GM23338 (cell line): ENCODE results near the gene RNF2. TPM values are rescaled to one million over a fixed set of nuclear protein-coding genes. Genes with fewer than 3 reads are reported as not detected.

ENCODE experiments used
- ATAC-seq: fragments of 200-7000 bp; cut with Tn5 transposase; 3 replicates; pipeline ENCODE4 v1.9.1; 2020
- DNase-seq: peaks from one replicate; pipeline ENCODE4 v3.0.0-alpha.2; 2015; ENCODE audit warnings: low spot score
- H2AFZ ChIP-seq: fragments of 200-600 bp; sonication (generic); 2 replicates; pipeline ENCODE4 v1.8.0; 2016; ENCODE audit warnings: antibody characterized with exemption, mild to moderate bottlenecking, moderate library complexity
- H3F3A ChIP-seq: fragments of 200-600 bp; sonication (generic); replicated peaks from 2 replicates; pipeline ENCODE4 v1.8.0; 2017; ENCODE audit warnings: antibody characterized with exemption, mixed run types, low read depth
- H3K27ac ChIP-seq: fragments of 200-600 bp; sonication (generic); 2 replicates; pipeline ENCODE4 v1.6.1; 2016; ENCODE audit warnings: low read depth
- H3K27me3 ChIP-seq: fragments of 200-600 bp; sonication (generic); 2 replicates; pipeline ENCODE4 v1.8.0; 2016; ENCODE audit warnings: mild to moderate bottlenecking, mixed run types, moderate library complexity; ENCODE audit not compliant: insufficient read depth
- H3K36me3 ChIP-seq: fragments of 200-600 bp; sonication (generic); 2 replicates; pipeline ENCODE4 v1.8.0; 2016; ENCODE audit warnings: mild to moderate bottlenecking; ENCODE audit not compliant: insufficient read depth
- H3K4me1 ChIP-seq: fragments of 200-600 bp; sonication (generic); 2 replicates; pipeline ENCODE4 v1.8.0; 2016; ENCODE audit warnings: mild to moderate bottlenecking, moderate library complexity; ENCODE audit not compliant: insufficient read depth
- H3K4me2 ChIP-seq: fragments of 200-600 bp; sonication (generic); 2 replicates; pipeline ENCODE4 v1.7.1; 2017; ENCODE audit warnings: mixed run types
- H3K4me3 ChIP-seq: fragments of 200-600 bp; sonication (generic); 2 replicates; pipeline ENCODE4 v1.6.1; 2016; ENCODE audit warnings: mixed run types
- H3K79me2 ChIP-seq: fragments of 200-600 bp; sonication (generic); replicated peaks from 2 replicates; pipeline ENCODE4 v1.8.0; 2017; ENCODE audit warnings: mild to moderate bottlenecking; ENCODE audit not compliant: insufficient read depth
- H3K9me2 ChIP-seq: fragments of 200-600 bp; sonication (generic); 2 replicates; pipeline ENCODE4 v1.8.0; 2017; ENCODE audit not compliant: insufficient read depth
- H4K20me1 ChIP-seq: fragments of 200-600 bp; sonication (generic); replicated peaks from 2 replicates; pipeline ENCODE4 v1.8.0; 2017; ENCODE audit warnings: mild to moderate bottlenecking; ENCODE audit not compliant: insufficient read depth
- H3K27ac Mint-ChIP-seq: 2 replicates; pipeline ENCODE4 v1.8.0; 2020; ENCODE audit warnings: inconsistent platforms, mild to moderate bottlenecking, moderate library complexity, mixed read lengths
- H3K27me3 Mint-ChIP-seq: 3 replicates; pipeline ENCODE4 v1.8.0; 2022; ENCODE audit warnings: low read depth, mild to moderate bottlenecking, moderate library complexity, mixed read lengths, inconsistent platforms; ENCODE audit not compliant: insufficient read depth, poor library complexity
- H3K36me3 Mint-ChIP-seq: 3 replicates; pipeline ENCODE4 v1.8.0; 2021; ENCODE audit warnings: low read depth, mild to moderate bottlenecking, inconsistent platforms, moderate library complexity, mixed read lengths
- H3K4me1 Mint-ChIP-seq: 3 replicates; pipeline ENCODE4 v1.8.0; 2020; ENCODE audit warnings: mild to moderate bottlenecking, inconsistent platforms, mixed read lengths
- H3K4me3 Mint-ChIP-seq: 3 replicates; pipeline ENCODE4 v1.8.0; 2021; ENCODE audit warnings: moderate library complexity, mild to moderate bottlenecking, inconsistent platforms, mixed read lengths
- H3K9me3 Mint-ChIP-seq: 3 replicates; pipeline ENCODE4 v1.8.0; 2020; ENCODE audit warnings: moderate library complexity, mild to moderate bottlenecking, inconsistent platforms, mixed read lengths
- CREB1 ChIP-seq: fragments of 250-450 bp; sonication (Bioruptor Pico); IDR thresholded peaks from 2 replicates; pipeline ENCODE4 v1.5.0; 2020; ENCODE audit warnings: low read depth, mild to moderate bottlenecking, moderate library complexity
- CTCF ChIP-seq, 2 experiments: fragments of 200-600 bp in 1 of 2; sonication (generic) in 1 of 2; conservative IDR thresholded peaks; 2 replicates each; pipeline versions ENCODE4 v1.5.1 to v1.6.1; 2016 to 2017; ENCODE audit warnings: antibody characterized with exemption in 2 of 2, low read depth in 2 of 2, mild to moderate bottlenecking in 2 of 2, moderate library complexity in 1 of 2
- ETS1 ChIP-seq: IDR thresholded peaks from 2 replicates; pipeline ENCODE4 v1.6.1; 2016; ENCODE audit warnings: antibody characterized with exemption
- EZH2 ChIP-seq: fragments of 200-600 bp; sonication (generic); IDR thresholded peaks from one replicate; pipeline ENCODE4 v1.8.0; 2017; ENCODE audit warnings: antibody characterized with exemption, mild to moderate bottlenecking, low read depth; ENCODE audit not compliant: unreplicated experiment
- EZH2phosphoT487 ChIP-seq: fragments of 200-600 bp; sonication (generic); IDR thresholded peaks from one replicate; pipeline ENCODE4 v1.8.1; 2018; ENCODE audit warnings: antibody characterized with exemption; ENCODE audit not compliant: unreplicated experiment
- JUNB ChIP-seq: IDR thresholded peaks from one replicate; pipeline ENCODE4 v1.6.1; 2016; ENCODE audit warnings: antibody characterized with exemption; ENCODE audit not compliant: unreplicated experiment
- NANOG ChIP-seq: IDR thresholded peaks from 2 replicates; pipeline ENCODE4 v1.6.1; 2016; ENCODE audit warnings: antibody characterized with exemption, borderline replicate concordance
- POLR2AphosphoS5 ChIP-seq: IDR thresholded peaks from 2 replicates; pipeline ENCODE4 v1.6.1; 2016; ENCODE audit warnings: antibody characterized with exemption, low read depth
- REST ChIP-seq: IDR thresholded peaks from one replicate; pipeline ENCODE4 v1.6.1; 2018; ENCODE audit warnings: antibody characterized with exemption; ENCODE audit not compliant: unreplicated experiment
- STAT1 ChIP-seq: IDR thresholded peaks from one replicate; pipeline ENCODE4 v1.6.1; 2016; ENCODE audit warnings: antibody characterized with exemption; ENCODE audit not compliant: unreplicated experiment
- ZNF114 ChIP-seq: fragments of 250-450 bp; sonication (Bioruptor Pico); IDR thresholded peaks from 2 replicates; pipeline ENCODE4 v1.5.0; 2020; ENCODE audit warnings: mild to moderate bottlenecking, moderate library complexity
- ZNF331 ChIP-seq: fragments of 250-450 bp; sonication (Bioruptor Pico); IDR thresholded peaks from 2 replicates; pipeline ENCODE4 v1.5.0; 2020; ENCODE audit warnings: low read depth, mild to moderate bottlenecking, moderate library complexity
- polyA plus RNA-seq: library from polyadenylated mRNA; unstranded; fragments of >200 nt; fragmentation: Nextera tagmentation; extraction: Ambion mirVana; gene quantifications from 2 replicates; pipeline ENCODE4 v1.2.1, GENCODE V29; 2016
- total RNA-seq: library from RNA; depleted of rRNA; stranded (reverse); fragments of >200 nt; shearing (Covaris generic); gene quantifications from 2 replicates; pipeline ENCODE4 v1.2.3, GENCODE V29; 2014
- TF ChIP-seq, protein P1 (sequence below): fragments of 250-450 bp; sonication (Bioruptor Pico); IDR thresholded peaks from 2 replicates; pipeline ENCODE4 v1.5.0; 2020; ENCODE audit warnings: mild to moderate bottlenecking, moderate library complexity

The RNF2 gene
- total and polyA plus RNA-seq, 2 experiments from 2014 or later: 33.3 to 51.4 TPM

- peaks cover 100% of the 10 kb centered on the region for H3K79me2 ChIP-seq
- Mint-ChIP-seq H3K4me3 (no peak overlapping the region), H3K27ac (peak overlapping the region; percentile 53)
Observed at GRCh38 chr1:185073725-185074124, 28.4 kb downstream of the RNF2 start.

More at GRCh38 chr1:185073725-185074124, 28.4 kb downstream of the RNF2 start:
- Histone ChIP-seq H3K27ac (peak overlapping the region; percentile 64), H2AFZ (no peak overlapping the region), H3K36me3 (no peaks in the 10 kb centered on the region), H3K9me2 (no peaks in the 10 kb centered on the region), H3K4me2 (peak overlapping the region; percentile 56), H3K27me3 (no peaks in the 10 kb centered on the region), H3K4me1 (peaks cover 61% of the 10 kb centered on the region), H3K4me3 (no peak overlapping the region; the same call in 1 of the 2 replicates), H3F3A (no peaks in the 10 kb centered on the region), H4K20me1 (no peaks in the 10 kb centered on the region)
- no peaks in the 10 kb centered on the region for H3K9me3 Mint-ChIP-seq
- ATAC-seq (no peak), DNase-seq (no peak)
- peaks cover 9% of the 10 kb centered on the region for H3K27me3 Mint-ChIP-seq
- peaks cover 4% of the 10 kb centered on the region; the same call in 2 of the 3 replicates for H3K36me3 Mint-ChIP-seq
- H3K4me1 Mint-ChIP-seq: peaks cover 70% of the 10 kb centered on the region
- TF ChIP-seq ZNF114 (CRISPR knock-in tag): no peak
- no peak for TF ChIP-seq ETS1
- TF ChIP-seq EZH2: no peak
- no peak for TF ChIP-seq POLR2AphosphoS5
- TF ChIP-seq, protein P1, sequence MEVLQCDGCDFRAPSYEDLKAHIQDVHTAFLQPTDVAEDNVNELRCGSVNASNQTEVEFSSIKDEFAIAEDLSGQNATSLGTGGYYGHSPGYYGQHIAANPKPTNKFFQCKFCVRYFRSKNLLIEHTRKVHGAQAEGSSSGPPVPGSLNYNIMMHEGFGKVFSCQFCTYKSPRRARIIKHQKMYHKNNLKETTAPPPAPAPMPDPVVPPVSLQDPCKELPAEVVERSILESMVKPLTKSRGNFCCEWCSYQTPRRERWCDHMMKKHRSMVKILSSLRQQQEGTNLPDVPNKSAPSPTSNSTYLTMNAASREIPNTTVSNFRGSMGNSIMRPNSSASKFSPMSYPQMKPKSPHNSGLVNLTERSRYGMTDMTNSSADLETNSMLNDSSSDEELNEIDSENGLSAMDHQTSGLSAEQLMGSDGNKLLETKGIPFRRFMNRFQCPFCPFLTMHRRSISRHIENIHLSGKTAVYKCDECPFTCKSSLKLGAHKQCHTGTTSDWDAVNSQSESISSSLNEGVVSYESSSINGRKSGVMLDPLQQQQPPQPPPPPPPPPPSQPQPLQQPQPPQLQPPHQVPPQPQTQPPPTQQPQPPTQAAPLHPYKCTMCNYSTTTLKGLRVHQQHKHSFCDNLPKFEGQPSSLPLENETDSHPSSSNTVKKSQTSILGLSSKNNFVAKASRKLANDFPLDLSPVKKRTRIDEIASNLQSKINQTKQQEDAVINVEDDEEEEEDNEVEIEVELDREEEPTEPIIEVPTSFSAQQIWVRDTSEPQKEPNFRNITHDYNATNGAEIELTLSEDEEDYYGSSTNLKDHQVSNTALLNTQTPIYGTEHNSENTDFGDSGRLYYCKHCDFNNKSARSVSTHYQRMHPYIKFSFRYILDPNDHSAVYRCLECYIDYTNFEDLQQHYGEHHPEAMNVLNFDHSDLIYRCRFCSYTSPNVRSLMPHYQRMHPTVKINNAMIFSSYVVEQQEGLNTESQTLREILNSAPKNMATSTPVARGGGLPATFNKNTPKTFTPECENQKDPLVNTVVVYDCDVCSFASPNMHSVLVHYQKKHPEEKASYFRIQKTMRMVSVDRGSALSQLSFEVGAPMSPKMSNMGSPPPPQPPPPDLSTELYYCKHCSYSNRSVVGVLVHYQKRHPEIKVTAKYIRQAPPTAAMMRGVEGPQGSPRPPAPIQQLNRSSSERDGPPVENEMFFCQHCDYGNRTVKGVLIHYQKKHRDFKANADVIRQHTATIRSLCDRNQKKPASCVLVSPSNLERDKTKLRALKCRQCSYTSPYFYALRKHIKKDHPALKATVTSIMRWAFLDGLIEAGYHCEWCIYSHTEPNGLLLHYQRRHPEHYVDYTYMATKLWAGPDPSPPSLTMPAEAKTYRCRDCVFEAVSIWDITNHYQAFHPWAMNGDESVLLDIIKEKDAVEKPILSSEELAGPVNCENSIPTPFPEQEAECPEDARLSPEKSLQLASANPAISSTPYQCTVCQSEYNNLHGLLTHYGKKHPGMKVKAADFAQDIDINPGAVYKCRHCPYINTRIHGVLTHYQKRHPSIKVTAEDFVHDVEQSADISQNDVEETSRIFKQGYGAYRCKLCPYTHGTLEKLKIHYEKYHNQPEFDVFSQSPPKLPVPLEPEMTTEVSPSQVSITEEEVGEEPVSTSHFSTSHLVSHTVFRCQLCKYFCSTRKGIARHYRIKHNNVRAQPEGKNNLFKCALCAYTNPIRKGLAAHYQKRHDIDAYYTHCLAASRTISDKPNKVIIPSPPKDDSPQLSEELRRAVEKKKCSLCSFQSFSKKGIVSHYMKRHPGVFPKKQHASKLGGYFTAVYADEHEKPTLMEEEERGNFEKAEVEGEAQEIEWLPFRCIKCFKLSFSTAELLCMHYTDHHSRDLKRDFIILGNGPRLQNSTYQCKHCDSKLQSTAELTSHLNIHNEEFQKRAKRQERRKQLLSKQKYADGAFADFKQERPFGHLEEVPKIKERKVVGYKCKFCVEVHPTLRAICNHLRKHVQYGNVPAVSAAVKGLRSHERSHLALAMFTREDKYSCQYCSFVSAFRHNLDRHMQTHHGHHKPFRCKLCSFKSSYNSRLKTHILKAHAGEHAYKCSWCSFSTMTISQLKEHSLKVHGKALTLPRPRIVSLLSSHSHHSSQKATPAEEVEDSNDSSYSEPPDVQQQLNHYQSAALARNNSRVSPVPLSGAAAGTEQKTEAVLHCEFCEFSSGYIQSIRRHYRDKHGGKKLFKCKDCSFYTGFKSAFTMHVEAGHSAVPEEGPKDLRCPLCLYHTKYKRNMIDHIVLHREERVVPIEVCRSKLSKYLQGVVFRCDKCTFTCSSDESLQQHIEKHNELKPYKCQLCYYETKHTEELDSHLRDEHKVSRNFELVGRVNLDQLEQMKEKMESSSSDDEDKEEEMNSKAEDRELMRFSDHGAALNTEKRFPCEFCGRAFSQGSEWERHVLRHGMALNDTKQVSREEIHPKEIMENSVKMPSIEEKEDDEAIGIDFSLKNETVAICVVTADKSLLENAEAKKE (CRISPR knock-in tag): no peak
- no peak for TF ChIP-seq STAT1
- no peak for TF ChIP-seq NANOG
- no peak for TF ChIP-seq JUNB
- TF ChIP-seq REST: no peak
- TF ChIP-seq CTCF (conservative IDR thresholded peaks at IDR 0.05; ENCODE audit: low read depth in 2 of 2): no peak
- no peak for TF ChIP-seq EZH2phosphoT487
- TF ChIP-seq ZNF331: no peak
- no peak for TF ChIP-seq CREB1 (CRISPR knock-in tag)
